Heart right ventricle (tissue), 16 donors: Measurements from ENCODE around the gene FANCI. TPM values are rescaled to one million over a fixed set of nuclear protein-coding genes. Genes with fewer than 3 reads are reported as not detected.

ENCODE experiments used
- ATAC-seq, 8 donors: fragments of 200-7000 bp; cut with Tn5 transposase; one replicate each; pipeline ENCODE4 v1.9.1; 2020; ENCODE audit warnings: mild to moderate bottlenecking in 8 of 8, moderate library complexity in 8 of 8, moderate number of reproducible peaks in 1 of 8
- DNase-seq, 2 donors: peaks; one replicate each; pipeline ENCODE4 v3.0.0-alpha.2; 2020
- H3K27ac ChIP-seq, 10 donors: fragments of 200-600 bp; sonication (generic) in 2 of 10; one replicate each; pipeline versions ENCODE4 v1.5.0 to v1.8.0; 2020 to 2022; ENCODE audit warnings: mild to moderate bottlenecking in 3 of 10
- H3K27me3 ChIP-seq, 7 donors: fragments of 200-600 bp; one replicate each; pipeline ENCODE4 v1.8.0; 2021 to 2022; ENCODE audit warnings: mild to moderate bottlenecking in 2 of 7
- H3K36me3 ChIP-seq, 9 donors: fragments of 200-600 bp; sonication (generic) in 1 of 9; one replicate each; pipeline versions ENCODE4 v1.5.0 to v1.8.0; 2020 to 2022; ENCODE audit warnings: mild to moderate bottlenecking in 2 of 9
- H3K4me1 ChIP-seq, 9 donors: fragments of 200-600 bp; sonication (generic) in 1 of 9; one replicate each; pipeline versions ENCODE4 v1.5.0 to v1.8.0; 2020 to 2022; ENCODE audit warnings: mild to moderate bottlenecking in 4 of 9
- H3K4me3 ChIP-seq, 10 donors: fragments of 200-600 bp; sonication (generic) in 2 of 10; one replicate each; pipeline versions ENCODE4 v1.5.0 to v1.8.0; 2020 to 2022; ENCODE audit warnings: mild to moderate bottlenecking in 7 of 10, moderate library complexity in 2 of 10
- H3K9me3 ChIP-seq, 11 donors: fragments of 200-600 bp in 10 of 11; sonication (generic) in 2 of 11; one replicate each; pipeline versions ENCODE4 v1.5.0 to v1.8.0; 2013 to 2022; ENCODE audit warnings: mild to moderate bottlenecking in 2 of 11, control low read depth in 1 of 11, moderate library complexity in 1 of 11
- WGBS, 2 donors: extraction: QIAGEN DNeasy Blood & Tissue Kit; methylation state at CpG; one replicate each; pipeline ENCODE4 v1.1.7; 2013; ENCODE audit warnings: inconsistent platforms in 1 of 2; 5-methylcytosine and 5-hydroxymethylcytosine counted together
- intact Hi-C, 10 donors: fragments of 100-400 bp; cut with DNase I; formaldehyde crosslinking; loops; one replicate each; pipeline versions ENCODE4 v1.11.1 to v1.14.2; 2022
- polyA plus RNA-seq, 2 donors: library from polyadenylated mRNA; stranded (reverse); fragments of 200-250 nt; gene quantifications; one replicate each; pipeline ENCODE4 v1.2.3, GENCODE V29; 2013
- total RNA-seq, 10 donors: library from RNA; stranded (reverse); fragmentation: NEBNext Ultra II Directional in 3 of 10; extraction: Animal tissue kit (Norgen Biotek cat#: 25700) in 3 of 10; gene quantifications; one replicate each; pipeline versions ENCODE4 v1.2.1 to v1.2.4, GENCODE V29; 2021 to 2023
- TF ChIP-seq, protein P1 (sequence below), 9 donors: fragments of 200-600 bp; sonication (generic) in 2 of 9; IDR thresholded peaks; one replicate each; pipeline versions ENCODE4 v1.5.0 to v1.8.0; 2021 to 2022; ENCODE audit warnings: antibody characterized with exemption in 9 of 9, mild to moderate bottlenecking in 5 of 9, moderate library complexity in 1 of 9
- donor health status: Arrhythmogenic right ventricular cardiomyopathy.
- donor health status: ischemic (EF 13 %, LVEDD 7.1; RV severe dilation, severe dysfunction).
- donor health status: healthy with polysubstance abuse.
- donor health status: DM: no; HTN: yes; CAD: no.
- donor health status: DM: no; HTN: no; CAD: no.
- donor health status: ischemic (EF 25% LVEDD 6.9; RV normal size, moderate dysfunction).
- donor health status: ischemic (EF 25% LVEDD 5.7; RV mildly dilated, moderate dysfunction).
- donor health status: healthy.
- donor health status: DM: yes; HTN: yes; CAD: no.
- donor health status: Ischemic cardiomyopathy.
- donor health status: ischemic (EF 35%, LVEDD 5.7; RV mildly dilated, moderate dysfunction).
- donor health status: nonischemic (EF 11% LVEDD 7.7; RV severe dilation, severe dysfunction).
- donor health status: DM: yes; HTN: yes; CAD: no.
- donor health status: PGD.
- donor health status: ischemic (EF 29% LVEDD 5.4; RV normal size, mild dysfunction).
- donor health status: nonischemic (EF 23%, LVEDD 6.1; RV moderate dilation, normal function).

The FANCI gene
- total and polyA plus RNA-seq, 12 donors, result 1.3 to 9.9 (median 2.5) TPM

DNA sequence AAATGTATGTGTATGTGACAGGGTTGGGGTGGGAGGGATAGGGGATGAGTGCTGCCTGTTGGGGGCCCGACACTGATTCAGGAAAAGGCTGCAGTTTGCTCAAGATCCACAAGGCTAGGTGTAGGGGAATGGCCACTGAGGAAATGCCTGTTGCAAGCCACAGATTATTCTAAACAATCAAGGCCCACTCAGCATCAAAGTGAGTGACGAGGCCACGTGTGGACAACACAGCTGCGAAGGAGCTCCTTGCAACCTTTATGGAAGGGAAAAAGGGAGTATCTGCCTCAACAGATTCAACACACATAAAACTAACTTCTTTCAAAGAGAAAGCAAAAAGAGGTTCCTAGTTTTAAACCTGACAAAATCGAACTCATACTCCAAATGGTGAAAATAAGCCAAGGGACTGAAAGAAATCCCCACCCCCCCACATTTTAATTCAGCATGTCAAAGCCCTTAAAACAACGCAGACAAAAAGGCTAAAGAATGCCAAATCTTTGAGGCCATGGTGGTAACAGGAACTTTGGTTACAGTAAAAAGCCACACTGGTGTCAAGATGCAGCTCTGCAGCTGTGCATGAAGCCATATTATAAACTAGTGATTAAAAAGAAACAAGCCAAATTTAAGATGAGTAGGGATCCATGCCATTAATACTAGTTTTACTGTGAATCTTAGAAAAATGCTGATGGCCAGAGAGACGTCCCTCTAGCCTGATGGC, 87.3 kb downstream of the FANCI start:
- Histone ChIP-seq H3K36me3 (peaks cover 12 to 76% (median 59%) of the 10 kb centered on the region in 9 donors), H3K9me3 (no peaks in the 10 kb centered on the region), H3K4me3 (peak overlapping the region in 1 of 10 donors; percentile 15), H3K27me3 (no peaks in the 10 kb centered on the region), H3K27ac (no peak overlapping the region), H3K4me1 (peaks cover 27 to 76% (median 62%) of the 10 kb centered on the region in 9 donors)
- intact Hi-C loops, result no loop called here
- WGBS, 2 donors, result 73 to 75% methylated on average over 7 of the region's 7 CpGs
- no peak for ATAC-seq
- TF ChIP-seq, protein P1, sequence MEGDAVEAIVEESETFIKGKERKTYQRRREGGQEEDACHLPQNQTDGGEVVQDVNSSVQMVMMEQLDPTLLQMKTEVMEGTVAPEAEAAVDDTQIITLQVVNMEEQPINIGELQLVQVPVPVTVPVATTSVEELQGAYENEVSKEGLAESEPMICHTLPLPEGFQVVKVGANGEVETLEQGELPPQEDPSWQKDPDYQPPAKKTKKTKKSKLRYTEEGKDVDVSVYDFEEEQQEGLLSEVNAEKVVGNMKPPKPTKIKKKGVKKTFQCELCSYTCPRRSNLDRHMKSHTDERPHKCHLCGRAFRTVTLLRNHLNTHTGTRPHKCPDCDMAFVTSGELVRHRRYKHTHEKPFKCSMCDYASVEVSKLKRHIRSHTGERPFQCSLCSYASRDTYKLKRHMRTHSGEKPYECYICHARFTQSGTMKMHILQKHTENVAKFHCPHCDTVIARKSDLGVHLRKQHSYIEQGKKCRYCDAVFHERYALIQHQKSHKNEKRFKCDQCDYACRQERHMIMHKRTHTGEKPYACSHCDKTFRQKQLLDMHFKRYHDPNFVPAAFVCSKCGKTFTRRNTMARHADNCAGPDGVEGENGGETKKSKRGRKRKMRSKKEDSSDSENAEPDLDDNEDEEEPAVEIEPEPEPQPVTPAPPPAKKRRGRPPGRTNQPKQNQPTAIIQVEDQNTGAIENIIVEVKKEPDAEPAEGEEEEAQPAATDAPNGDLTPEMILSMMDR (IDR thresholded peaks at IDR 0.05), result no peak
- DNase-seq, result no peak

DNA sequence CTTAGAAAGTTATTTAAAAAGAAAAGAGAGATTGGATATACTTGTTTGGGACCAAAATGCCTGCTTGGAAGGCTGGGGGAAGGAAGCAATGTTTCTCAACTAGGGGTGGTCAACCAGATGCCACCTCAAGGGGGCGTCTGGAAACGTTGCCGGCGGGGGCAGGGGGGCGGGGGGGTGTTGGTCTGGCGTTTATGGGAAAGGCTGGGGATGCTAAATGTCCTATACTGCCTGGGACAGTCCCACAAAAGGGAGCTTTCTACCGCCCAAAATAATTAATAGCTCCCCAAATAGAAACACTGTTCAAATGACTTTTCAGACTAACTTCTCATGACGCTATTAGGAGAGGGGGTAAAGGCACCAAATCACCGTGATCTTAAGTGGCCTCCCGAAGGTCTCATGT, 88.7 kb downstream of the FANCI start:
- Histone ChIP-seq H3K4me1 (peaks cover 27 to 77% (median 63%) of the 10 kb centered on the region in 9 donors), H3K27ac (no peak overlapping the region), H3K9me3 (no peaks in the 10 kb centered on the region), H3K27me3 (no peaks in the 10 kb centered on the region), H3K4me3 (peak overlapping the region in 4 of 10 donors; percentile 6 to 99 (median 46)), H3K36me3 (peaks cover 10 to 62% (median 48%) of the 10 kb centered on the region in 9 donors)
- intact Hi-C loops, result no loop called here
- TF ChIP-seq, protein P1 (IDR thresholded peaks at IDR 0.05), result peak in 7 of 9 donors; percentile 15 to 46 (median 40)
- 27 to 35% methylated on average over 10 of the region's 10 CpGs for WGBS, 2 donors
- ATAC-seq (no peak), DNase-seq (no peak)

DNA sequence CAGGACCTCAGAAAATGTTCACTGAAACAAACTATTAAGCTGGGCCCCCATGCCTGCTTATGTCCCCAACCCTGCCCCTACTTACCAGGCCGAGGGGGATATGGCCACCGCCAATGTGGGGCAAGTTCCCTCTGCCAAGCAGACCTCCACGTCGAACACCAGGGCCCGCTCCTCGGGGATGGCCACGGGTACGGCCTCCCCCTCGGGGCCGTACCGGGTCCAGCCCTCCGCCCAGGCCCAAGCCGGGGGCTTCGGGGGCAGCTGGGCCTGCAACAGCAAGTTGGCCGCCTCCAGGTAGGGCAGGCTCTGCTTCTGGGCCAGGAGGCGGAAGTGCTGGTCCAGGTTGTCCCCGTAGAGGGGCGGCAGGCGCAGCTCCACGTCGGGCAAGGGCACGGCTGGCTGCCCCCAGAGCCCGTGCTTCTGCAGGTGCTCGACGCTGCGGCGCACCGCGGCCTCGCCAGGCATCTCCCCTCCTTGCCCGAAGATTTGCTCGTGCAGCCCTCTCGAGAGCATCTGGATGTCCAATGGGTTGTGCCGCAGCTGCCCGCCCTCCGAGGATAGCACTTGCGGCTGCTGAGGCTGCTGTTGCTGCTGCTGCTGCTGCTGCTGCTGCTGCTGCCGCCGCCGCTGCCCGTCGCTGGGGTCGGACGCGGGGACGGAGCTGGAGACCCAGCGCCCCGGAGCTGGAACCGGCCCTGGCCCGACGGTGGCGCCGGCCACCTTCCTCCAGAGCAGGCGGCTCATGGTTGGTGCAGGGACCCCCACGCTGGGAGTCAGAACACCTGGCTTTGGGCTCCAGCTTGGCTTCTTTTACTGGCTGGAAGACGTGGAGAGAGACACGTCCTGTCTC, 89.5 kb downstream of the FANCI start:
- H3K27me3 ChIP-seq, result no peaks in the 10 kb centered on the region
- 89 to 90% methylated on average over 57 of the region's 57 CpGs for WGBS, 2 donors
- DNase-seq (no peak), ATAC-seq (no peak)
- peak overlapping the region; percentile 58 to 99 (median 82) for H3K4me3 ChIP-seq
- H3K4me1 ChIP-seq, result peaks cover 27 to 72% (median 63%) of the 10 kb centered on the region in 9 donors
- peak overlapping the region in 4 of 10 donors; percentile 92 to 98 (median 94) for H3K27ac ChIP-seq
- intact Hi-C loops, result no loop called here
- peaks cover 10 to 54% (median 43%) of the 10 kb centered on the region in 9 donors for H3K36me3 ChIP-seq
- TF ChIP-seq, protein P1 (IDR thresholded peaks at IDR 0.05), result no peak
- no peaks in the 10 kb centered on the region for H3K9me3 ChIP-seq

DNA sequence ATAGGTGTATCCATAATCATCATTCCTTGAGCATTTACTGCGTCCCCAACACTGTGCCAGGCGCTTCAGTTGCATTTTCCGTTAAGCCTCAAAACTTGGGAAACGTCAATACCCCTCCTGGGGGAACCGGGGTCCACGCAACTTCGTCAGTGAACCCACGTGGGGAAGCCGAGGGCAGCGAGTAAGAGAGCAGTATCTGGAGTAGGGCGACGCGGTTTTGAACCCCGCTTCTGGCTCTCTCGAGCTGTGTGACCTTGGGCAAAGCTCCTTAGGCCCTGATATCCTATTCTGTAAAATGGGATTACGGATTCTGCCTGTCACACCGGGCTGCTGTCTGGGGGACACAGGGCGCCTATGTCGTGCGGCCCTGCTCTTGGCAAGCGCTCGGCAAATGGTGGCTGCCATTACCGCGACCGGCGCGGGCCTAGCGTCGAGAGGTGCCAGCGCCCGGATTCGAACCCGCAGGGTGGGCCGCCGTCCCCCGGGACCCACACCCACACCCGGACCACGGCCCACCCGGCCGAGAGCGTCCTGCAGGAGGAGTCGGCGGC, 90.3 kb downstream of the FANCI start:
- peaks cover 4 to 46% (median 35%) of the 10 kb centered on the region in 9 donors for H3K36me3 ChIP-seq
- H3K9me3 ChIP-seq, result no peaks in the 10 kb centered on the region
- ATAC-seq (no peak), DNase-seq (no peak)
- H3K27ac ChIP-seq, result peak overlapping the region; percentile 83 to 98 (median 93)
- intact Hi-C loops, result no loop called here
- H3K4me1 ChIP-seq, result peaks cover 25 to 64% (median 62%) of the 10 kb centered on the region in 9 donors
- WGBS, 2 donors, result 1 to 2% methylated on average over 41 to 43 of the region's 43 CpGs
- no peaks in the 10 kb centered on the region for H3K27me3 ChIP-seq
- TF ChIP-seq, protein P1 (IDR thresholded peaks at IDR 0.05), result no peak
- peak overlapping the region; percentile 58 to 99 (median 82) for H3K4me3 ChIP-seq
